GM21619 (cell line): ENCODE results near the gene SYNE2.

ENCODE experiments used
- ATAC-seq: cut with Tn5 transposase; IDR thresholded peaks from one replicate; pipeline ENCODE4 v1.9.1; 2021; ENCODE audit not compliant: unreplicated experiment

The SYNE2 gene

GRCh38 chr14:63952933-63953437, 100.2 kb downstream of the SYNE2 start:
- no peak for ATAC-seq

GRCh38 chr14:63956326-63956725, 103.5 kb downstream of the SYNE2 start:
- ATAC-seq: no peak

- no peak for ATAC-seq
Observed at GRCh38 chr14:63960926-63961567, 108.2 kb downstream of the SYNE2 start.

GRCh38 chr14:63962906-63963305, 110.1 kb downstream of the SYNE2 start:
- ATAC-seq: no peak

- no peak for ATAC-seq
Observed at GRCh38 chr14:63963439-63963838, 110.6 kb downstream of the SYNE2 start.

- ATAC-seq: no peak
Observed at GRCh38 chr14:63964113-63964512, 111.3 kb downstream of the SYNE2 start.

- no peak for ATAC-seq
Observed at GRCh38 chr14:63966407-63966806, 113.6 kb downstream of the SYNE2 start.

GRCh38 chr14:63972323-63972932, 119.6 kb downstream of the SYNE2 start:
- no peak for ATAC-seq

- ATAC-seq: no peak
Observed at GRCh38 chr14:63974176-63974575, 121.4 kb downstream of the SYNE2 start.

- ATAC-seq: no peak
Observed at GRCh38 chr14:63981569-63981968, 128.8 kb downstream of the SYNE2 start.

- no peak for ATAC-seq
Observed at GRCh38 chr14:63982156-63982555, 129.4 kb downstream of the SYNE2 start.

GRCh38 chr14:63982629-63983028, 129.8 kb downstream of the SYNE2 start:
- no peak for ATAC-seq

- no peak for ATAC-seq
Observed at GRCh38 chr14:63986789-63987533, 134.2 kb downstream of the SYNE2 start.

GRCh38 chr14:63988579-63988978, 135.8 kb downstream of the SYNE2 start:
- no peak for ATAC-seq

GRCh38 chr14:63991833-63992232, 139.0 kb downstream of the SYNE2 start:
- no peak for ATAC-seq

- no peak for ATAC-seq
Observed at GRCh38 chr14:63992858-63993257, 140.1 kb downstream of the SYNE2 start.

GRCh38 chr14:63993992-63994391, 141.2 kb downstream of the SYNE2 start:
- no peak for ATAC-seq

- no peak for ATAC-seq
Observed at GRCh38 chr14:63995285-63995684, 142.5 kb downstream of the SYNE2 start.

GRCh38 chr14:63996016-63996415, 143.2 kb downstream of the SYNE2 start:
- no peak for ATAC-seq

GRCh38 chr14:63996625-63997220, 143.9 kb downstream of the SYNE2 start:
- ATAC-seq: no peak

GRCh38 chr14:64000749-64001148, 147.9 kb downstream of the SYNE2 start:
- ATAC-seq: no peak

- no peak for ATAC-seq
Observed at GRCh38 chr14:64005822-64006221, 153.0 kb downstream of the SYNE2 start.
